IPS DF 6.9 (cell line): ENCODE results near the gene EPS8L2.

ENCODE experiments used
- DNase-seq: peaks from one replicate; pipeline ENCODE4 v3.0.0-alpha.2; 2013; ENCODE audit warnings: low read depth, low spot score
- H3K27ac ChIP-seq: one replicate; pipeline ENCODE4 v1.5.1; 2013; ENCODE audit warnings: low read length, control low read depth
- H3K27me3 ChIP-seq: 2 replicates; pipeline ENCODE4 v1.6.1; 2013; ENCODE audit warnings: mild to moderate bottlenecking, low read length; ENCODE audit not compliant: control insufficient read depth, insufficient read depth
- H3K36me3 ChIP-seq: 2 replicates; pipeline ENCODE4 v1.6.1; 2013; ENCODE audit warnings: low read length; ENCODE audit not compliant: control insufficient read depth, insufficient read depth
- H3K4me1 ChIP-seq: 2 replicates; pipeline ENCODE4 v1.6.1; 2013; ENCODE audit warnings: low read length; ENCODE audit not compliant: control insufficient read depth, insufficient read depth
- H3K4me3 ChIP-seq: 2 replicates; pipeline ENCODE4 v1.5.1; 2013; ENCODE audit warnings: mild to moderate bottlenecking, low read length
- H3K9me3 ChIP-seq: 2 replicates; pipeline ENCODE4 v1.6.1; 2013; ENCODE audit warnings: low read length, inconsistent platforms; ENCODE audit not compliant: control insufficient read depth, insufficient read depth
- WGBS: extraction: QIAGEN DNeasy Blood & Tissue Kit; methylation state at CpG from one replicate; pipeline ENCODE4 v1.1.7; 2013; ENCODE audit warnings: mixed read lengths, missing lambda C conversion rate; ENCODE audit not compliant: insufficient read length, insufficient coverage; 5-methylcytosine and 5-hydroxymethylcytosine counted together

Gene EPS8L2

GRCh38 chr11:763073-763463, 57.0 kb downstream of the EPS8L2 start:
- H3K36me3 ChIP-seq: peaks cover 26% of the 10 kb centered on the region
- peaks cover 5% of the 10 kb centered on the region for H3K4me1 ChIP-seq
- no CpG with 5 or more reads among the region's 24 CpGs for WGBS
- no peaks in the 10 kb centered on the region for H3K27me3 ChIP-seq
- DNase-seq: no peak
- H3K9me3 ChIP-seq: no peaks in the 10 kb centered on the region
- no peak overlapping the region for H3K27ac ChIP-seq
- no peak overlapping the region for H3K4me3 ChIP-seq

- WGBS: no CpG with 5 or more reads among the region's 22 CpGs
- no peaks in the 10 kb centered on the region for H3K9me3 ChIP-seq
- no peak overlapping the region for H3K27ac ChIP-seq
- no peaks in the 10 kb centered on the region for H3K27me3 ChIP-seq
- no peak for DNase-seq
- peaks cover 5% of the 10 kb centered on the region for H3K4me1 ChIP-seq
- H3K36me3 ChIP-seq: peaks cover 26% of the 10 kb centered on the region
- no peak overlapping the region for H3K4me3 ChIP-seq
Measured at GRCh38 chr11:763549-764321, 57.7 kb downstream of the EPS8L2 start.

GRCh38 chr11:764322-765024, 58.4 kb downstream of the EPS8L2 start:
- no CpG with 5 or more reads among the region's 18 CpGs for WGBS

GRCh38 chr11:765025-765801, 59.2 kb downstream of the EPS8L2 start:
- H3K27ac ChIP-seq: no peak overlapping the region
- WGBS: no CpG with 5 or more reads among the region's 19 CpGs
- no peak overlapping the region for H3K4me3 ChIP-seq
- DNase-seq: no peak
- no peaks in the 10 kb centered on the region for H3K27me3 ChIP-seq
- H3K36me3 ChIP-seq: peaks cover 25% of the 10 kb centered on the region
- peaks cover 5% of the 10 kb centered on the region for H3K4me1 ChIP-seq
- no peaks in the 10 kb centered on the region for H3K9me3 ChIP-seq

More at GRCh38 chr11:764322-765024, 58.4 kb downstream of the EPS8L2 start:
- Histone ChIP-seq H3K4me1 (peaks cover 5% of the 10 kb centered on the region), H3K9me3 (no peaks in the 10 kb centered on the region), H3K27ac (no peak overlapping the region), H3K27me3 (no peaks in the 10 kb centered on the region), H3K36me3 (peaks cover 26% of the 10 kb centered on the region), H3K4me3 (no peak overlapping the region)
- DNase-seq: no peak

- H3K4me1 ChIP-seq: peaks cover 5% of the 10 kb centered on the region
- no peaks in the 10 kb centered on the region for H3K9me3 ChIP-seq
- peaks cover 28% of the 10 kb centered on the region for H3K36me3 ChIP-seq
- WGBS: no CpG with 5 or more reads among the region's 8 CpGs
- DNase-seq: no peak
- no peak overlapping the region for H3K4me3 ChIP-seq
- H3K27me3 ChIP-seq: no peaks in the 10 kb centered on the region
- H3K27ac ChIP-seq: no peak overlapping the region
Measured at GRCh38 chr11:765802-766091, 59.7 kb downstream of the EPS8L2 start.

- no peaks in the 10 kb centered on the region for H3K9me3 ChIP-seq
- H3K27me3 ChIP-seq: no peaks in the 10 kb centered on the region
- no CpG with 5 or more reads among the region's 11 CpGs for WGBS
- DNase-seq: no peak
- peaks cover 5% of the 10 kb centered on the region for H3K4me1 ChIP-seq
- H3K4me3 ChIP-seq: no peak overlapping the region
- H3K36me3 ChIP-seq: peaks cover 34% of the 10 kb centered on the region
- no peak overlapping the region for H3K27ac ChIP-seq
Measured at GRCh38 chr11:766106-766935, 60.3 kb downstream of the EPS8L2 start.

GRCh38 chr11:766936-767210, 60.8 kb downstream of the EPS8L2 start:
- Histone ChIP-seq H3K27ac (no peak overlapping the region), H3K4me3 (no peak overlapping the region), H3K9me3 (no peaks in the 10 kb centered on the region), H3K4me1 (peaks cover 6% of the 10 kb centered on the region), H3K36me3 (peaks cover 38% of the 10 kb centered on the region), H3K27me3 (no peaks in the 10 kb centered on the region)
- no peak for DNase-seq
- WGBS: no CpG with 5 or more reads among the region's 2 CpGs

GRCh38 chr11:767238-767637, 61.2 kb downstream of the EPS8L2 start:
- WGBS: no CpG with 5 or more reads among the region's 11 CpGs
- H3K27ac ChIP-seq: no peak overlapping the region

GRCh38 chr11:769887-770641, 64.0 kb downstream of the EPS8L2 start:
- Histone ChIP-seq H3K4me3 (no peak overlapping the region), H3K9me3 (no peaks in the 10 kb centered on the region), H3K27me3 (no peaks in the 10 kb centered on the region), H3K27ac (no peak overlapping the region), H3K4me1 (0 out of 2 replicates have a peak, but pooled peaks cover 2% of the 10 kb centered on the region), H3K36me3 (peaks cover 39% of the 10 kb centered on the region)
- DNase-seq: no peak
- no CpG with 5 or more reads among the region's 23 CpGs for WGBS

More at GRCh38 chr11:767238-767637, 61.2 kb downstream of the EPS8L2 start:
- Histone ChIP-seq H3K36me3 (peaks cover 41% of the 10 kb centered on the region), H3K9me3 (no peaks in the 10 kb centered on the region), H3K4me3 (no peak overlapping the region), H3K4me1 (peaks cover 6% of the 10 kb centered on the region), H3K27me3 (no peaks in the 10 kb centered on the region)
- DNase-seq: no peak
